HG03097 (cell line): ENCODE measurements around the gene BEND4.

Experiments
- ATAC-seq: cut with Tn5 transposase; IDR thresholded peaks from one replicate; pipeline ENCODE4 v1.9.1; 2021; ENCODE audit not compliant: unreplicated experiment, low FRiP score

The BEND4 gene

DNA sequence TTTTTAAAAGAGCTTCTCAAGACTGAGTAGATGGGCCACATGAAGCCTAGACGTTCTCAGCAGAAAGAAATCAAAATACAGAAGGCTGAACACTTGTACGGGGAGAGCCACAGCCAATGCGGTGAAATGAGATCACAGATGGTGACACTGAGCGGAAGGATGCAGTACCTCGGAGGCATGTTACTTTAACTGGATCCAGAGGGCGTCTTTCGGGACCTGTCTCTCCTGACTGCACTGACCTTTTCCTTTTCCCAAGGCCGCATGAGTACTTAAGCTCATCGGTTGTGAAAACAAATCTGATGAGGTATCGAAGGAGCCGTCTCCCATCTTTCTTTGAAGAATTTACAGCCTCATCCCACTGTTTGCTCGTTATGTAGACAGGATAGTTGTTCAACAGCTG is 32.6 kb downstream of the BEND4 start:
- no peak for ATAC-seq

GRCh38 chr4:42112846-42113245 is 39.6 kb downstream of the BEND4 start:
- ATAC-seq: no peak

DNA sequence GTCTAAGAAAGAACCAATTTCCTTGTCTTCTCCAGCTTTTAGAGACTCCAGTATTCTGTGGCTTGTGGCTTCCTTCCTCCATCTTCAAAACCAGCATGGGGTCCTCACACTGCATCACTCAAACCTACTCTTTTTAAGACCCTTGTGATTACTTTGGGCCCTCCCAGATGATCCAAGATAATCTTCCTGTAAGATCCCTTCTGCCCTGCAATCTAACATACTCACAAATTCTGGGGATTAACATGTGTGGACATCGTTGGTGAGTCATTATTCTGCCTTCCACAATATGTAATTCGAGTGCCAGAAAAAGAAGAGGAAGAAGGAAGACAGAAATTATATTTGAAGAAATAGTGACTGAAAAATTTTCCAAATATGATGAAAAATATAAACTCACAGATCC is 47.9 kb downstream of the BEND4 start:
- no peak for ATAC-seq

GRCh38 chr4:42101446-42101975 is 50.9 kb downstream of the BEND4 start:
- ATAC-seq: no peak

DNA sequence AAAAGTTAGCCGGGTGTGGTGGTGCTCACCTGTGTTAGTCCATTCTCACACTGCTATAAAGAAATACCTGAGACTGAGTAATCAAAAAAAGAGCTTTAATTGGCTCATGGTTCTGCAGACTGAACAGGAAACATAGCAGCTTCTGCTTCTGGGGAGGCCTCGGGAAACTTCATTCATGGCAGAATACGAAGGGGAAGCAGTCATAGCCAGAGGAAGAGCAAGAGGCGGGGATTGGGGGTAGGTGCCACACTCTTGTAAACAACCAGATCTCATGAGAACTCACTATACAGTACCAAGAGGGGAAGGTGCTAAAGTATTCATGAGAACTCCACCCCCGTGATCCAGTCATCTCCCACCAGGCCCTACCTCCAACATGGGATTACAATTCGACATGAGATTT is 64.1 kb downstream of the BEND4 start:
- no peak for ATAC-seq

GRCh38 chr4:42083816-42084215 is 68.6 kb downstream of the BEND4 start:
- ATAC-seq: no peak

GRCh38 chr4:42080306-42080705 is 72.1 kb downstream of the BEND4 start:
- ATAC-seq: peak; percentile 44

- ATAC-seq: peak; percentile 91
These were observed 74.2 kb downstream of the BEND4 start for GRCh38 chr4:42078184-42078801.

- ATAC-seq: no peak
These were observed 78.2 kb downstream of the BEND4 start for GRCh38 chr4:42074294-42074693.

DNA sequence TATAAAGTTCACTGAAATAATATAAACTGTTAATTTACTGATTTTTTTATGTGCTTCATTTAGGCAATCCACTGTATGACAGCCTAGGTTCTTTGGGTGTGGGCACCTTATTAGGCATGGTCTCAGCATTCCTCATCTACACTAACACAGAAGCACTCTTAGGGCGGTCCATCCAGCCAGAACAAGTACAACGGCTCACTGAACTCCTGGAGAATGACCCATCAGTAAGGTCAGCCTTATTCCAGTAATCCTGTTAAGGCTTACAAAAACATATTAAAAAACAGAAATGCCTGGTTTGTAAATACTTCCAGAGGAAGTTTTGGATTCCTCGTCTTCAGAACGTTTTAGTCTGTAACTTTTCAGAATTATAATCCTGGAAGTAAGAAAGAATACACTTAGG is 82.0 kb downstream of the BEND4 start:
- no peak for ATAC-seq

DNA sequence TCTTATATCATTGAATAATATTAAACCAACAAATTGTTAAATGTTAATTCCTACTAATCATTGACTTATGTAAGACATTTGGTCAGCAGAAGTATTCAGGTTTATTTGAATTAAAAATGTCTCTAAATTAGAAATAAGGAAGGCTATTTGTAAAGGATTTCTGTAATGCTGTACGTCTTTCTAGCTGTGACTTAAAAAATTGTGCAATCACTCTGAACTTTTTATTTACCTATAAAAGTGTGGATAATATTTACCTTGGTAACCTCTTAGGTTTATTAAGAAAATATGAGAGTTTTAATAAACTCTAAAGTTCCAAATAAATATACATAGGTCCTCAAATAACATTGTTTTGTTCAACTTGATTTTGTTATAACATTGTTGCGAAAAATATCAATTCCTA is 85.2 kb downstream of the BEND4 start:
- ATAC-seq: no peak

GRCh38 chr4:42066402-42066801 is 86.1 kb downstream of the BEND4 start:
- ATAC-seq: no peak
